GM12891 (cell line): ENCODE measurements around the gene PRL.

Experiments
- POLR2A ChIP-seq: IDR thresholded peaks from 2 replicates; pipeline ENCODE4 v1.6.1; 2011; ENCODE audit warnings: low read depth, low read length, control low read depth
- POLR2AphosphoS5 ChIP-seq: IDR thresholded peaks from 2 replicates; pipeline ENCODE4 v1.6.1; 2011; ENCODE audit warnings: low read depth, low read length, control low read depth

DNA sequence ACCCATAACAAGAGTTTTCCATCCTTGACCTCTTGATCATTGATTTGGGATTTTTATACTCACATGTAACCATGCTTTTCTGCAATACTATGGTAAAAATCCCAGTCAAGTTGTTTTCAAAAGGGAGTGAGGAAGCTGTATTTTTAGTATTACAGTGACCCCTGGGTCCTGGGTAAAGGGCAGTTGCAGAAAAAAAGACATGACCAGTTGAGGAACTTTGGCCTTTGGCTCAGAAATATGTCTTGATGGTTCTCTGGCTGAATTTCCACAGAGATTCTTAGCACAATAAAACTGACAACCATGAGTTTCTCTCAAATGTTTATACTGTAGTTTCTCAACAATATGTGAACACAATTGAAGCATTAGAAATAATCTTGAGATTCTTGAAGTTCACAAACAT is 28.6 kb upstream of the PRL start:
- TF ChIP-seq POLR2AphosphoS5 (no peak), POLR2A (no peak)
